Activated CD8-positive, alpha-beta T cell treated with anti-CD3 and anti-CD28 coated beads for 36 hours (primary cell): ENCODE measurements around the gene C2orf92. TPM values are rescaled to one million over a fixed set of nuclear protein-coding genes. Genes with fewer than 3 reads are reported as not detected.

Source experiments
- ATAC-seq: fragments of 200-7000 bp; cut with Tn5 transposase; one replicate; pipeline ENCODE4 v1.10.0; 2021; ENCODE audit warnings: mild to moderate bottlenecking, moderate library complexity
- CTCF ChIA-PET: fragments of 350-600 bp; sonication (Branson Sonifier 250); formaldehyde crosslinking; loops from one replicate; lab custom pipeline; 2021; ENCODE audit warnings: antibody characterized with exemption; lab: Charles Lee
- POLR2A ChIA-PET: fragments of 350-600 bp; sonication (Branson Sonifier 250); formaldehyde crosslinking; loops from one replicate; lab custom pipeline; 2021; ENCODE audit warnings: antibody characterized with exemption; lab: Charles Lee
- DNase-seq: peaks from one replicate; pipeline ENCODE4 v3.0.0-alpha.2; 2020
- H3K27ac Mint-ChIP-seq: one replicate; pipeline ENCODE4 v1.8.0; 2021; ENCODE audit warnings: mild to moderate bottlenecking, mixed read lengths
- H3K27me3 Mint-ChIP-seq: one replicate; pipeline ENCODE4 v1.8.0; 2021; ENCODE audit warnings: mixed read lengths
- H3K36me3 Mint-ChIP-seq: one replicate; pipeline ENCODE4 v1.8.0; 2021; ENCODE audit warnings: low read depth, mixed read lengths
- H3K4me1 Mint-ChIP-seq: one replicate; pipeline ENCODE4 v1.8.0; 2021; ENCODE audit warnings: low read depth, mixed read lengths
- H3K4me3 Mint-ChIP-seq: one replicate; pipeline ENCODE4 v1.8.0; 2021; ENCODE audit warnings: mild to moderate bottlenecking, moderate library complexity, mixed read lengths
- H3K9me3 Mint-ChIP-seq: one replicate; pipeline ENCODE4 v1.8.0; 2021; ENCODE audit warnings: mixed read lengths
- intact Hi-C: fragments of 100-400 bp; cut with micrococcal nuclease; formaldehyde crosslinking; loops from one replicate; pipeline ENCODE4 v1.10.0; 2022
- total RNA-seq, 2 experiments: library from RNA; stranded (reverse); gene quantifications; one replicate each; pipeline ENCODE4 v1.2.3, GENCODE V29; 2021
- TF ChIP-seq, protein P1 (sequence below): fragments of 200-600 bp; IDR thresholded peaks from one replicate; pipeline ENCODE4 v1.8.0; 2022; ENCODE audit warnings: antibody characterized with exemption, mild to moderate bottlenecking

The C2orf92 gene
- total RNA-seq, 2 experiments from 2014 or later, result 6.8 to 11.7 TPM

DNA sequence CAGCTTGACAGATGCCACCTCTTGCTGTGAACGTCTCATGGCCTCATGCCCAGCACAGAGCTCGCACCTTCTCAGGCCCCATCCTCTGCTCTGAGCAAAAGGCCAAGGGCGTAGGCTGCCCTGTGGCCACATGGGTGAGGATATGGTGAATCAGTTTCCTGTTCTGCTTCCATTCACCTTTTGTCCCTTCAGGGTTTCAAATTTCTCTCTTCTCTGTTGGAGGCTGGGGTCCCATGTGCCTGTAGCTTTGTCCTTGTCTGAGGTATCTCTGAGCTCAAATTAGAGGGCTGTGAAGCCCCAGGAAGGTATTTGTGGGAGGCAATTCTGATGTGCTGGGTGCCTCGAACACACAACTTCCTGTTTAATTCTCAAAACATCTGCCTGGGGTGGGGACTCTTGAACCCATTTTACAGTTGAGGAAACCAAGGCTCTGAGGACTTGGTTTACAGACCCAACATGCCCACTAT, 72.9 kb downstream of the C2orf92 start:
- ChIA-PET CTCF (interaction anchor here (0.9 to 10.0 kb wide), 5 partner anchors 16 to 152 kb away, joined by 4 to 167 read pairs (median 73); partner anchors contain the start of genes ACTR1B and ZAP70), POLR2A (interaction anchor here (1.1 to 6.2 kb wide), 6 partner anchors 14 to 96 kb away, joined by 3 to 61 read pairs (median 19); partner anchors contain the start of gene ZAP70)
- no peak overlapping the region for H3K4me3 Mint-ChIP-seq
- ATAC-seq (peak; percentile 72), DNase-seq (peak; percentile 76)
- no peaks in the 10 kb centered on the region for H3K9me3 Mint-ChIP-seq
- peaks cover 59% of the 10 kb centered on the region for H3K36me3 Mint-ChIP-seq
- TF ChIP-seq, protein P1, sequence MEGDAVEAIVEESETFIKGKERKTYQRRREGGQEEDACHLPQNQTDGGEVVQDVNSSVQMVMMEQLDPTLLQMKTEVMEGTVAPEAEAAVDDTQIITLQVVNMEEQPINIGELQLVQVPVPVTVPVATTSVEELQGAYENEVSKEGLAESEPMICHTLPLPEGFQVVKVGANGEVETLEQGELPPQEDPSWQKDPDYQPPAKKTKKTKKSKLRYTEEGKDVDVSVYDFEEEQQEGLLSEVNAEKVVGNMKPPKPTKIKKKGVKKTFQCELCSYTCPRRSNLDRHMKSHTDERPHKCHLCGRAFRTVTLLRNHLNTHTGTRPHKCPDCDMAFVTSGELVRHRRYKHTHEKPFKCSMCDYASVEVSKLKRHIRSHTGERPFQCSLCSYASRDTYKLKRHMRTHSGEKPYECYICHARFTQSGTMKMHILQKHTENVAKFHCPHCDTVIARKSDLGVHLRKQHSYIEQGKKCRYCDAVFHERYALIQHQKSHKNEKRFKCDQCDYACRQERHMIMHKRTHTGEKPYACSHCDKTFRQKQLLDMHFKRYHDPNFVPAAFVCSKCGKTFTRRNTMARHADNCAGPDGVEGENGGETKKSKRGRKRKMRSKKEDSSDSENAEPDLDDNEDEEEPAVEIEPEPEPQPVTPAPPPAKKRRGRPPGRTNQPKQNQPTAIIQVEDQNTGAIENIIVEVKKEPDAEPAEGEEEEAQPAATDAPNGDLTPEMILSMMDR, result no peak
- no peaks in the 10 kb centered on the region for H3K27me3 Mint-ChIP-seq
- peak overlapping the region; percentile 87 for H3K27ac Mint-ChIP-seq
- intact Hi-C loops, result no loop called here
- peaks cover 68% of the 10 kb centered on the region for H3K4me1 Mint-ChIP-seq

DNA sequence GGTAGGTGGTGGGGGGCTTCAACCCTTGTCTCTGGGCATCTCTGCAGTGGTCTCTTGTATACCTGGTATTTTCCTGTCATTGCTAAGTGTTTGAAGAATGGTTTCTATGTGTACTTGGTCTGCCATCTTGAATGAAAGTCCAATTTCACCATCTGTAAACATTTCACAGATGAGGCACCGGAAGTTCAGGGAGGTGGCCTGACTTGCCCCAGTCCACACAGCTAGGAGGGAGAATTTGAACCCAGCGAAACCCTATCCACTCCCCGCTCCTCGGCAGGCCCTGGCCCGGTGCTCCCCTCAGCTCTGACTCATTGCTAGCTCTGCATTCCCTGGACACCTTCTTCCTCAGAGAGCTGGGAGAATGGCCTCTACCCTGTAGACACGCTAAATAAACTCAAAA, 74.4 kb downstream of the C2orf92 start:
- H3K4me1 Mint-ChIP-seq, result peaks cover 78% of the 10 kb centered on the region
- DNase-seq (no peak), ATAC-seq (no peak)
- H3K9me3 Mint-ChIP-seq, result no peaks in the 10 kb centered on the region
- H3K36me3 Mint-ChIP-seq, result peaks cover 45% of the 10 kb centered on the region
- intact Hi-C loops, result no loop called here
- ChIA-PET POLR2A (interaction anchor here (0.7 to 6.2 kb wide), 4 partner anchors 10 to 948 kb away, joined by 3 to 51 read pairs (median 9); partner anchors contain the start of gene ZAP70), CTCF (interaction anchor here (6.8 to 10.0 kb wide), 3 partner anchors 17 to 44 kb away, joined by 73 to 167 read pairs (median 143); partner anchors contain the start of gene ZAP70)
- H3K4me3 Mint-ChIP-seq, result no peak overlapping the region
- H3K27ac Mint-ChIP-seq, result peak overlapping the region; percentile 8
- TF ChIP-seq, protein P1, result no peak
- H3K27me3 Mint-ChIP-seq, result no peaks in the 10 kb centered on the region

DNA sequence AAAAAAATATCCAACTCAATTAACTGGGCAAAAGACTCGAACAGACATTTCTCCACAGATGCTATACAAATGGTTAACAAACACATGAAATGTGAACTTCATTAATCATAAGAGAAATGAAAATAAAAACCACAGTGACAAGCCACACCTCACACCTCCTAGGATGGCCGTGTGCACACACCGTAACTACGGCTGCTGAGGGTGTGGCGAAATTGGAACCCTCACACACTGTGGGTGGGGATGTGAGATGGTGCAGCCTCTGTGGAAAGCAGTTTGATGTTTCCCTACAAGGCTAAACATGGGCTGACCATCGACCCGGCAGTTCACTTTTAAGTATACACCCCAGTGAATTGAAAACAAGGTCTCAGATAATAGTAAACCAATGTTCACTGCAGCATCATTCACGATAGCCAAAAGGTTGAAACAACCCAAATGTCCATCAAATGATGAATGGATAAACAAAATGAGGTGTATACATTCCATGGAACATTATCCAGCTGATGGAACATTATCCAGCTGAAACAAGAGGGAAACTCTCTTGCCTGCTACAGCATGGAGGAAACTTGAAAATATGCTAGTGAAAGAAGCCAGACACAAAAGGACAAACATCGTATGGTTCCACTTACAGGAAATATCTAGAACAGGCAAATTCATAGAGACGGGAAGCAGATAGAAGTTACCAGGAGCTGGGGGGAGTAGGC, 76.1 kb downstream of the C2orf92 start:
- Mint-ChIP-seq H3K4me3 (no peak overlapping the region), H3K4me1 (peaks cover 73% of the 10 kb centered on the region), H3K9me3 (no peaks in the 10 kb centered on the region), H3K27me3 (no peaks in the 10 kb centered on the region), H3K36me3 (peaks cover 40% of the 10 kb centered on the region), H3K27ac (peak overlapping the region; percentile 36)
- TF ChIP-seq, protein P1, result no peak
- POLR2A ChIA-PET, result interaction anchor here (0.8 to 3.7 kb wide), 6 partner anchors 17 to 83 kb away, joined by 3 to 15 read pairs (median 4); no protein-coding TSS in a partner anchor
- peak; percentile 82 for DNase-seq
- intact Hi-C loops, result loop anchor here (5.0 kb wide), 1 partner anchor 33 kb away; the partner anchor contains the start of gene ZAP70
- CTCF ChIA-PET, result interaction anchor here (0.9 to 10.0 kb wide), 6 partner anchors 19 to 155 kb away, joined by 3 to 167 read pairs (median 11); no protein-coding TSS in a partner anchor
- ATAC-seq, result peak; percentile 74

DNA sequence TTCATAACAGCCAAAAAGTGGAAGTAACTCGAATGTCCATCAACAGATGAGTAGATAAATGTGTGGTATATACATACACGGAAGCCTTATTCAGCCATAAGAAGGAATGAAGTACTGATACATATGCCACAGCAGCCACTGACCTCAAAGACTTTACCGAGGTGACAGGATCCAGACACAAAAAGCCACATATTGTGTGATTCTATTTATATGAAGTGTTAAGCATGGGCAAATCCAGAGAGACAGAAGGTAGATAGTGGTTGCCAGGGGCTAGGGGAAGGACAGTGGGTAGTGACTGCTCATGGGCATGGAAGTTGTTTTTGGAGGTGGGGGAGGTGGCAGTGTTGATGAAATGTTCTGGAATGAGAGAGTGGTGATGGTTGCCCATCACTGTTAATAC, 77.8 kb downstream of the C2orf92 start:
- DNase-seq (peak; percentile 54), ATAC-seq (peak; percentile 9)
- TF ChIP-seq, protein P1, result no peak
- Mint-ChIP-seq H3K27me3 (no peaks in the 10 kb centered on the region), H3K4me1 (peaks cover 56% of the 10 kb centered on the region), H3K9me3 (no peaks in the 10 kb centered on the region), H3K4me3 (no peak overlapping the region), H3K27ac (no peak overlapping the region), H3K36me3 (peaks cover 26% of the 10 kb centered on the region)
- intact Hi-C loops, result loop anchor here (5.0 kb wide), 1 partner anchor 35 kb away; the partner anchor contains the start of gene ZAP70
- ChIA-PET POLR2A (interaction anchor here (0.6 to 3.7 kb wide), 3 partner anchors 29 to 1013 kb away, joined by 3 to 15 read pairs (median 4); no protein-coding TSS in a partner anchor), CTCF (interaction anchor here (0.9 to 10.0 kb wide), 8 partner anchors 21 to 49 kb away, joined by 3 to 167 read pairs (median 18); partner anchors contain the start of gene ZAP70)
